GM12878 (cell line): ENCODE results near the gene WDR48. TPM values are rescaled to one million over a fixed set of nuclear protein-coding genes. Genes with fewer than 3 reads are reported as not detected.

Experiments
- ATAC-seq: fragments of 200-7000 bp; cut with Tn5 transposase; 3 replicates; pipeline ENCODE4 v1.9.1; 2020; ENCODE audit warnings: mild to moderate bottlenecking, moderate library complexity
- BruUV-seq: library from RNA; stranded (reverse); fragments of 400-500 nt; replicated peaks from 2 replicates; lab custom pipeline; 2021; lab: Mats Ljungman, UMichigan
- CTCF ChIA-PET: fragments of 300-600 bp; sonication (Branson Sonifier 250); formaldehyde crosslinking; extraction: SDS; loops from one replicate; lab custom pipeline; 2021; ENCODE audit warnings: inconsistent platforms; lab: Yijun Ruan, JAX
- POLR2A ChIA-PET: fragments of 350-600 bp; formaldehyde crosslinking; extraction: SDS; loops from one replicate; lab custom pipeline; 2021; ENCODE audit warnings: inconsistent platforms; lab: Charles Lee
- RAD21 ChIA-PET: fragments of 300-600 bp; sonication (Branson Sonifier 250); formaldehyde crosslinking; loops from one replicate; lab custom pipeline; 2023; ENCODE audit warnings: antibody characterized with exemption; ENCODE audit not compliant: unreplicated experiment; lab: Charles Lee
- SMC1A ChIA-PET: fragments of 300-600 bp; sonication (Branson Sonifier 250); formaldehyde crosslinking; loops from one replicate; lab custom pipeline; 2023; ENCODE audit not compliant: unreplicated experiment, uncharacterized antibody; lab: Charles Lee
- DNase-seq: peaks from one replicate; pipeline ENCODE4 v3.0.0-alpha.2; 2011; ENCODE audit warnings: low read depth, low spot score
- FAIRE-seq: peaks from 3 replicates; lab custom pipeline; 2011; peaks lifted over from hg19 to GRCh38; lab: Jason Lieb, UNC
- H2AFZ ChIP-seq: 2 replicates; pipeline ENCODE4 v1.6.0; 2011; ENCODE audit warnings: low read depth, low read length, control low read depth; ENCODE audit not compliant: control insufficient read depth
- H3K27ac ChIP-seq: 2 replicates; pipeline ENCODE4 v1.5.1; 2011; ENCODE audit warnings: control low read depth; ENCODE audit not compliant: control insufficient read depth, insufficient read depth
- H3K27me3 ChIP-seq, 2 experiments: replicated peaks in 1 of 2; 2 replicates each; pipeline versions ENCODE4 v1.6.0 to v1.6.1; 2011; ENCODE audit warnings: low read length in 1 of 2; ENCODE audit not compliant: control insufficient read depth in 2 of 2, insufficient read depth in 2 of 2
- H3K36me3 ChIP-seq, 2 experiments: 2 replicates each; pipeline ENCODE4 v1.5.1; 2011; ENCODE audit warnings: low read length in 1 of 2; ENCODE audit not compliant: control insufficient read depth in 2 of 2, insufficient read depth in 2 of 2
- H3K4me1 ChIP-seq: 2 replicates; pipeline ENCODE4 v1.6.1; 2011; ENCODE audit warnings: mild to moderate bottlenecking, low read length, moderate library complexity, mixed read lengths; ENCODE audit not compliant: control insufficient read depth, insufficient read depth
- H3K4me2 ChIP-seq: 2 replicates; pipeline ENCODE4 v1.6.0; 2011; ENCODE audit warnings: control low read depth; ENCODE audit not compliant: control insufficient read depth, insufficient read depth
- H3K4me3 ChIP-seq: fragments of 200-600 bp; sonication (generic); 2 replicates; pipeline ENCODE4 v1.5.1; 2016
- H3K79me2 ChIP-seq: 2 replicates; pipeline ENCODE4 v1.6.0; 2011; ENCODE audit warnings: low read length; ENCODE audit not compliant: control insufficient read depth, insufficient read depth
- H3K9ac ChIP-seq: 2 replicates; pipeline ENCODE4 v1.8.0; 2011; ENCODE audit warnings: low read length, control low read depth, mixed read lengths; ENCODE audit not compliant: control insufficient read depth, insufficient read depth
- H3K9me3 ChIP-seq: replicated peaks from 3 replicates; pipeline ENCODE4 v1.5.1; 2011; ENCODE audit warnings: mild to moderate bottlenecking, low read length; ENCODE audit not compliant: control insufficient read depth, insufficient read depth
- H4K20me1 ChIP-seq: 2 replicates; pipeline ENCODE4 v1.6.0; 2011; ENCODE audit not compliant: control insufficient read depth, insufficient read depth
- BHLHE40 ChIP-seq, 2 experiments: fragments of 450-650 bp in 1 of 2; IDR thresholded peaks; 2 replicates each; pipeline ENCODE4 v1.6.1; 2011 to 2017; ENCODE audit warnings: low read depth in 2 of 2, borderline replicate concordance in 1 of 2, improper control_type of control experiment in 1 of 2, low read length in 1 of 2, mild to moderate bottlenecking in 1 of 2
- RUNX3 ChIP-seq: IDR thresholded peaks from 2 replicates; pipeline ENCODE4 v1.6.1; 2012; ENCODE audit warnings: low read length, inconsistent platforms
- WGBS: methylation state at CpG from one replicate; pipeline ENCODE4 v1.1.6; 2016; ENCODE audit warnings: low lambda C conversion rate; ENCODE audit not compliant: insufficient replicate concordance, insufficient coverage; ENCODE audit errors: missing lambda C conversion rate; 5-methylcytosine and 5-hydroxymethylcytosine counted together
- in situ Hi-C: fragments of 300-500 bp; cut with MboI; formaldehyde crosslinking; loops from 9 replicates; pipeline ENCODE4 v1.14.3; 2018; ENCODE audit warnings: mixed read lengths
- intact Hi-C: fragments of 100-400 bp; cut with micrococcal nuclease; formaldehyde crosslinking; loops from one replicate; pipeline ENCODE4 v1.14.2; 2022; ENCODE audit not compliant: unreplicated experiment
- polyA plus RNA-seq, 11 experiments: library from polyadenylated mRNA; depleted of rRNA in 4 of 11; unstranded in 6 of 11; stranded (reverse) in 5 of 11; fragments of >200 nt; fragmentation: Nextera tagmentation in 4 of 11; fragmentation: Illumina TruSeq in 1 of 11; extraction: Ambion mirVana in 4 of 11; extraction: Trizol in 1 of 11; gene quantifications; 1 replicate in 1 of 11; 2 replicates in 10 of 11; pipeline versions ENCODE4 v1.2.1 to v1.2.3, GENCODE V29; 2011 to 2016; ENCODE audit warnings: inconsistent platforms in 2 of 11, missing spikeins in 2 of 11, low read depth in 1 of 11
- total RNA-seq, 4 experiments: library from RNA; depleted of rRNA in 3 of 4; stranded (reverse); fragments of >200 nt in 3 of 4; fragmentation: Illumina TruSeq in 1 of 4; extraction: Trizol in 1 of 4; gene quantifications; 2 replicates each; pipeline versions ENCODE4 v1.2.1 to v1.2.3, GENCODE V29; 2013 to 2021
- TF ChIP-seq, protein P1 (sequence below): fragments of 150-350 bp; IDR thresholded peaks from 2 replicates; pipeline ENCODE4 v1.6.1; 2014; ENCODE audit warnings: mild to moderate bottlenecking, low read depth, low read length
- TF ChIP-seq, protein P2 (sequence below), 3 experiments: IDR thresholded peaks in 2 of 3; conservative IDR thresholded peaks in 1 of 3; 2 replicates each; pipeline ENCODE4 v1.5.1; 2011; ENCODE audit warnings: low read depth in 3 of 3, low read length in 3 of 3, mild to moderate bottlenecking in 3 of 3, control low read depth in 2 of 3, moderate library complexity in 2 of 3, inconsistent platforms in 1 of 3, mixed read lengths in 1 of 3; ENCODE audit not compliant: control insufficient read depth in 2 of 3, insufficient read depth in 1 of 3; ENCODE audit errors: extremely low read depth in 1 of 3

WDR48 gene
- total and polyA plus RNA-seq, 10 of the 15 experiments (the other 5 are each of a cell fraction or from before 2014, with no cell fraction given): 16.8 to 43.8 (median 29.0) TPM

DNA sequence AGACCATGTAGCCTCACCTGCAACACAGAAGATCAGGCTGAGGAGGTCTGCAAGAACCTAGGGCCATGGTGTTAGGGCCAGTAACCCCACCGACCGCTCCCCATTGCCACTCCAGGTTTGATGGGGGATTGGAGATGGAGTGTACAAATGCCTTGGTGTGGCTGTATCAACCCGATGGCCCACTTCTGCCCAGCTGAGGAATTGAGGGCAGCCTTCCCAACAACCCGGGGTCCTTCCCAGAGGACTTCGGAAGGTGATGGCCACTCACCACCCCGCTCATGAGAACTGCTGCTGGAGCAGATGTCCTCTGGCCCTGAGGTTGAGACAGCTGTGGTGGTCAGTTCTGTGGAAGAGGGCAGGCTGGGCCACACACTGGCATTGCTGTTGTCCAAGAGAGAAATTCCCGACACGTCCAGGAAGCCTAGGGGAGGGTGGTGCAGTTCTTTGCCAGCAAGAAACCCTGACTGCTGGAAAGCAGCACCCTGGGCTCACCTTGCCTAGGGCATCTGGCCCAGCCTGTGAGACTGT lies 46.7 kb downstream of the WDR48 start (continued):
- TF ChIP-seq, protein P1, sequence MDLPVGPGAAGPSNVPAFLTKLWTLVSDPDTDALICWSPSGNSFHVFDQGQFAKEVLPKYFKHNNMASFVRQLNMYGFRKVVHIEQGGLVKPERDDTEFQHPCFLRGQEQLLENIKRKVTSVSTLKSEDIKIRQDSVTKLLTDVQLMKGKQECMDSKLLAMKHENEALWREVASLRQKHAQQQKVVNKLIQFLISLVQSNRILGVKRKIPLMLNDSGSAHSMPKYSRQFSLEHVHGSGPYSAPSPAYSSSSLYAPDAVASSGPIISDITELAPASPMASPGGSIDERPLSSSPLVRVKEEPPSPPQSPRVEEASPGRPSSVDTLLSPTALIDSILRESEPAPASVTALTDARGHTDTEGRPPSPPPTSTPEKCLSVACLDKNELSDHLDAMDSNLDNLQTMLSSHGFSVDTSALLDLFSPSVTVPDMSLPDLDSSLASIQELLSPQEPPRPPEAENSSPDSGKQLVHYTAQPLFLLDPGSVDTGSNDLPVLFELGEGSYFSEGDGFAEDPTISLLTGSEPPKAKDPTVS: no peak

DNA sequence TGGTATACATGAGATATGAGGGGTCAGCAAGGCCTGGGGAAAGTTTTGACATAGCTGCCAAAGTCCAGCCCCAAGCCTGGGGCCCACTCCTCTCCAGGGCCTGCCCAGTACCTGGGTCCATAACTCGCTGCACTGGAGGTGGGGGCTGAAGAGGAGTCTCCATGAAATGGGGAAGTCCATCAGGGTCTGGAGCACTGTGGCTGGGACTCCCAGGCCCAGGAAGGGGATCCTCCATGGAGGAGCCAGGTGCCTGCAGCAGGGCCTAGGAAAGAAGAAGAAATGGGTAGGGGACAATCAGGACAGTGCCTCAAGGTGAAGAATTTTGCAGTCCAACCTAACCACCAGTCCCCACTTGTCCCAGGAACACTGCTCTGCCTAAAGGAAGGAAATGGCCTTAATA lies 47.4 kb downstream of the WDR48 start:
- ChIA-PET RAD21 (no interaction called here), POLR2A (no interaction called here), SMC1A (no interaction called here), CTCF (no interaction called here)
- H3K4me3 ChIP-seq: no peak overlapping the region
- H4K20me1 ChIP-seq: no peaks in the 10 kb centered on the region
- DNase-seq (no peak), FAIRE-seq (no peak), ATAC-seq (no peak)
- intact Hi-C loops (no loop called here), in situ Hi-C loops (no loop called here)
- H3K4me1 ChIP-seq: no peaks in the 10 kb centered on the region; the same call in 1 of the 2 replicates
- no peaks in the 10 kb centered on the region for H3K79me2 ChIP-seq
- H3K9me3 ChIP-seq: no peaks in the 10 kb centered on the region
- no peak overlapping the region for H3K9ac ChIP-seq
- peaks cover 20 to 32% of the 10 kb centered on the region in 2 experiments; a peak in 3 of 4 replicates for H3K36me3 ChIP-seq
- no peak overlapping the region for H3K4me2 ChIP-seq
- TF ChIP-seq, protein P1: no peak
- no peak for TF ChIP-seq BHLHE40 (IDR thresholded peaks at IDR 0.05; ENCODE audit: borderline replicate concordance in 1 of 2, low read depth in 2 of 2, low read length in 1 of 2)
- TF ChIP-seq, protein P2, sequence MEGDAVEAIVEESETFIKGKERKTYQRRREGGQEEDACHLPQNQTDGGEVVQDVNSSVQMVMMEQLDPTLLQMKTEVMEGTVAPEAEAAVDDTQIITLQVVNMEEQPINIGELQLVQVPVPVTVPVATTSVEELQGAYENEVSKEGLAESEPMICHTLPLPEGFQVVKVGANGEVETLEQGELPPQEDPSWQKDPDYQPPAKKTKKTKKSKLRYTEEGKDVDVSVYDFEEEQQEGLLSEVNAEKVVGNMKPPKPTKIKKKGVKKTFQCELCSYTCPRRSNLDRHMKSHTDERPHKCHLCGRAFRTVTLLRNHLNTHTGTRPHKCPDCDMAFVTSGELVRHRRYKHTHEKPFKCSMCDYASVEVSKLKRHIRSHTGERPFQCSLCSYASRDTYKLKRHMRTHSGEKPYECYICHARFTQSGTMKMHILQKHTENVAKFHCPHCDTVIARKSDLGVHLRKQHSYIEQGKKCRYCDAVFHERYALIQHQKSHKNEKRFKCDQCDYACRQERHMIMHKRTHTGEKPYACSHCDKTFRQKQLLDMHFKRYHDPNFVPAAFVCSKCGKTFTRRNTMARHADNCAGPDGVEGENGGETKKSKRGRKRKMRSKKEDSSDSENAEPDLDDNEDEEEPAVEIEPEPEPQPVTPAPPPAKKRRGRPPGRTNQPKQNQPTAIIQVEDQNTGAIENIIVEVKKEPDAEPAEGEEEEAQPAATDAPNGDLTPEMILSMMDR (IDR thresholded peaks at IDR 0.05 in 2 of 3, conservative IDR thresholded peaks at IDR 0.05 in 1 of 3; ENCODE audit: control insufficient read depth in 2 of 3, extremely low read depth in 1 of 3, insufficient read depth in 1 of 3, low read depth in 3 of 3, low read length in 3 of 3): no peak
- TF ChIP-seq RUNX3: no peak
- BruUV-seq: no TSS peak
- 100% methylated on average over 1 of the region's 1 CpG for WGBS
- no peak overlapping the region for H3K27ac ChIP-seq
- no peak overlapping the region for H2AFZ ChIP-seq
- no peaks in the 10 kb centered on the region for H3K27me3 ChIP-seq
